ENCODE measurements around the gene ATG2A.

ATG2A gene

DNA sequence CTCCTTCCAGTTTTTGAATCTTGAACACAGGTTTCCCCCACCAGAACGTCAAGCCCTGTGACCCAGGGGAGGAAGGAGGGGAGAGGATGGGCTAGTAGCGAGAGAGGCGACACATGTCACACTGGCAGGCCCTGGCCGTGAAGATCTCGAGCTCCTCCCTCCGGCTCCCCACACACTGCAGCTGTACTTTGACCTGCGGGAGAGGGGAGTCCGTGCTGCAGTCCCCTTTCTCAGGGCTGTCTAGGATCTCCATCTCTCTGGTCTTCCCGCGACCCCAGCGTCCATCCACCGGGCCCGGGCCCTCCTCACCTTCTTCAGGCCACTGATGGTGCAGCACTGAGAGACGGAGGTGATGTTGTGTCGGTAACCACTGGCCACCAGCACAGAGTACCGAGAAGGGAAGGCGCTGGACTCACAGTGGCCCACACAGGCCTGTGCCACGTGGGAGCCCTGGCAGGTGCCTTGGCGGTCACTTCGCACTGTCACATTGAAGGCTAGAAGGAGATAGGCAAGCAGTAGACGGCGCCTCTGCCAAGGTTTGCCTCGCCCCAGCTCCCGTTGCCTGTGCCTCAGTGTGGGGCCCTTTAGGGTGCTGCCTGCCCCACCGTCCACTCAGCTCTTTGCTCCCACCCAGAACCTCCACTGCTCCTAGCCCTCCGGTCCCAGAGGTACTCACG lies 17.8 kb upstream of the ATG2A start:
- Histone ChIP-seq H3K79me2 (ENCODE audit: control insufficient read depth, insufficient read depth, low read length, unreplicated experiment) (no peaks in the 10 kb centered on the region), H2AFZ (ENCODE audit: low read length, unreplicated experiment) (no peak overlapping the region), H3K27ac (ENCODE audit: low read depth, low read length) (no peak overlapping the region), H3K36me3 (ENCODE audit: insufficient read depth, low read length) (0 out of 2 replicates have a peak, but pooled peaks cover 3% of the 10 kb centered on the region), H3K4me1 (ENCODE audit: control insufficient read depth, insufficient read depth, low read length, unreplicated experiment) (peaks cover 5% of the 10 kb centered on the region), H3K4me3 (ENCODE audit: low read depth, low read length) (no peak overlapping the region), H3K27me3 (ENCODE audit: insufficient read depth, low read length) (no peaks in the 10 kb centered on the region)

DNA sequence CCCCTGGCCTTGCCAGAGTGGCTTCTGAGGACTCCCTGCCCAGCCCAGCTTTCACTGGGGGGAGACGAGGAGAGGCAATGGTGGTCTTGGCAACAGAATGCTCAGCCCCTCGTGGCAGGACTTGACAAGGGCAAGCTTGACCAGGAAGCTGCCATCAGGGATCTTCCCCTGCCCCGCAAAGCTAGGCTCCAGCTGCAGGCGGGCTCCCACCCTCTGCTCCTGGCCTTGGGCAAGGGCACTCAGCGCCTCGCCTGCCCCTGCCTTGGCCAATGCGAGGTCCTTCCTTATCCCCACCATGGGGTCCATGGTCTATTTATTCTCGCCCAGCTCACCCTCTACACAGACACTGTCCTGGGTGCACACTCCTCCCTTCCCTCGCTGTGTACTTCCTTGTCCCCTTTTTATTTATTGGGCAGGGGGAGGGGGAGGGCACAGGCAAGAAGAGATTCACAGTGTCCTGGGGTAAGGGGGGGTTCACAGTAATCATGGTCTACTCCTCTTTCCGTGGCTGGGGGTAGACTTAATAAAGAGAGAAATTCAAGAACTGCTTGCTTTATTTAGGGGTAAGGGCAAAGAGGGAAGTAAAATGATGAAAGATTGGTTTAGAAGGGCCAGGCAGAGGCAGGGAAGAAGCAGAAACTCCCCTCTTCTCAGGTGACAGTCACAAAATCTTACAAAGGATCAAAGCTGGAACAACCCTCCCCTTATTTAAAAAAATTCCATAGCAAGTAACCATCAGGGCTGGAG lies 17.1 kb upstream of the ATG2A start:
- peaks cover 5% of the 10 kb centered on the region for H3K4me1 ChIP-seq (ENCODE audit: control insufficient read depth, insufficient read depth, low read length, unreplicated experiment)
- H3K27me3 ChIP-seq (ENCODE audit: insufficient read depth, low read length): no peaks in the 10 kb centered on the region
- no peaks in the 10 kb centered on the region for H3K79me2 ChIP-seq (ENCODE audit: control insufficient read depth, insufficient read depth, low read length, unreplicated experiment)
- 0 out of 2 replicates have a peak, but pooled peaks cover 3% of the 10 kb centered on the region for H3K36me3 ChIP-seq (ENCODE audit: insufficient read depth, low read length)
- H3K27ac ChIP-seq (ENCODE audit: low read depth, low read length): no peak overlapping the region
- H3K4me3 ChIP-seq (ENCODE audit: low read depth, low read length): no peak overlapping the region
- H2AFZ ChIP-seq (ENCODE audit: low read length, unreplicated experiment): no peak overlapping the region

DNA sequence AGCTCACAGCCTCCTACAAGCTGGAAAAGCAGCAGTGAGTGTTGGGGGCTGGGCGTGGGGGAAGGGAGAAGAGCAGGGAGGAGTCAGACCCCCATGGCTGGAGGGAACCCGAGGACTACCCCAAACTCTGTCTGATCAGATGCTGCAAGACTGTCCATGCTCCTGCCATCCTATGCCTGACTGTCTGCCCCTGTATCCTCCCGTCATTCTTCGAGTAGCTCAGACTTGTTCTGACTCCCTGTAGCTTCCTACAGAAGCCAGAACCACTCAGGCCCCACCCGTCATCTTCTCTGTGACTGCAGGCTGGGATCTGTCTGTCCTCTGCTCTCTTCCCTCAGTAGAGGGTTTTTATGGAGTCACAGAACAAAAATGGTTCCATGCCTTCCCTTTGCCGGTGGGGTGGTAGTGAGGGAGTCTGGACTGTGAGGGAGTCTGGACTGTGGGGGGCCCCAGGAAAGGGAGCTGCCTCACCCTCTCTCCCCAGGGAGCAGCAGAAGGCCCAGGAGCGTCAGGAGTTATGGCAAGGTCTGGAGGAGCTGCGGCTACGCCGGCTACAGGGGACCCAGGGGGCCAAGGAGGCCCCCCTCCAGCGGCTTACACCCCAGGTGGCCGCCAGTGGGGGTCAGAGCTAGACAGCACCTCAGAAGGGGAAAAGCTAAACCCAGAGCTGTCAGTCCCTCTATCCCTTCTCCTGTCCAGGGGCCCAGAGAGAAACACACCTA lies 16.4 kb upstream of the ATG2A start:
- H3K27me3 ChIP-seq (ENCODE audit: insufficient read depth, low read length): no peaks in the 10 kb centered on the region
- H2AFZ ChIP-seq (ENCODE audit: low read length, unreplicated experiment): no peak overlapping the region
- 0 out of 2 replicates have a peak, but pooled peaks cover 3% of the 10 kb centered on the region for H3K36me3 ChIP-seq (ENCODE audit: insufficient read depth, low read length)
- no peaks in the 10 kb centered on the region for H3K79me2 ChIP-seq (ENCODE audit: control insufficient read depth, insufficient read depth, low read length, unreplicated experiment)
- peaks cover 5% of the 10 kb centered on the region for H3K4me1 ChIP-seq (ENCODE audit: control insufficient read depth, insufficient read depth, low read length, unreplicated experiment)
- H3K4me3 ChIP-seq (ENCODE audit: low read depth, low read length): no peak overlapping the region
- no peak overlapping the region for H3K27ac ChIP-seq (ENCODE audit: low read depth, low read length)

DNA sequence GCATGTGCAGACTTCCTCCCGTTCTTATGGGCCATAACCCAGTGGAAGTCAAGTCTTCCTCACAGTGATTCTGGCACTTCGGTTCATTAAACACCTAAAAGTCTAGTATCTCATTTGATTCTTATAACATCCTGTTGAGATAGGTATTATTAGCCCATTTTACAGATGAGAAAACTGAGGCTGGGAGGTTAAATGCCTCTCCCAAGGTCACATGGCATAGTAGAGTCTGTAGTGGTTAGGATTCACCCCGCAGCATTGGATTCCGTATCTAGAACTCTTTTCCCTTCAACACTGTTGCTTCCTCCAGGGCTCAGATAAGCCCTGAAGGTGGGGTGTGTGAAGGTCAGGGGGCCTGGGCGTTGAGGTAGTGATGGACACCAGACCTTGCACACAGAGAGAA lies 15.3 kb upstream of the ATG2A start:
- H2AFZ ChIP-seq (ENCODE audit: low read length, unreplicated experiment): no peak overlapping the region
- no peaks in the 10 kb centered on the region for H3K79me2 ChIP-seq (ENCODE audit: control insufficient read depth, insufficient read depth, low read length, unreplicated experiment)
- H3K4me1 ChIP-seq (ENCODE audit: control insufficient read depth, insufficient read depth, low read length, unreplicated experiment): peaks cover 5% of the 10 kb centered on the region
- 0 out of 2 replicates have a peak, but pooled peaks cover 3% of the 10 kb centered on the region for H3K36me3 ChIP-seq (ENCODE audit: insufficient read depth, low read length)
- no peak overlapping the region for H3K4me3 ChIP-seq (ENCODE audit: low read depth, low read length)
- H3K27ac ChIP-seq (ENCODE audit: low read depth, low read length): no peak overlapping the region
- H3K27me3 ChIP-seq (ENCODE audit: insufficient read depth, low read length): no peaks in the 10 kb centered on the region

DNA sequence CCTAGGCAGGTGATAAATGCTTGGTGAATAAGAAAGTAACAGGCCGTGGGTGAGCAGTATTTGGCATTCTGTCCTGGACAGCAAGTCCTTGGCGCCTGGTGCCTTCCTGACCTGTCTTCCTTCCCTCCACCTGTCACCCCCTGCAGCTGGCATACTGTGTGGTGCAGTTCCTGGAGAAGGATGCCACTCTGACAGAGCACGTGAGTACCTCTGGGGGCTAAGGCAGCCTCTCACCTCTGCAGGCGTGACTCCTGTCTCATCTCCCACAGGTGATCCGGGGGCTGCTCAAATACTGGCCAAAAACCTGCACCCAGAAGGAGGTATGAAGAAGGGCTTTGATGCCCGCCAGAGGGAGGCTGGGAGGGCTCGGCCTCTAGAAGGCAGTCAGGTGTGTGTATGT lies 14.3 kb upstream of the ATG2A start:
- H3K4me1 ChIP-seq (ENCODE audit: control insufficient read depth, insufficient read depth, low read length, unreplicated experiment): peaks cover under 1% of the 10 kb centered on the region
- 0 out of 2 replicates have a peak, but pooled peaks cover 3% of the 10 kb centered on the region for H3K36me3 ChIP-seq (ENCODE audit: insufficient read depth, low read length)
- H3K27ac ChIP-seq (ENCODE audit: low read depth, low read length): no peak overlapping the region

DNA sequence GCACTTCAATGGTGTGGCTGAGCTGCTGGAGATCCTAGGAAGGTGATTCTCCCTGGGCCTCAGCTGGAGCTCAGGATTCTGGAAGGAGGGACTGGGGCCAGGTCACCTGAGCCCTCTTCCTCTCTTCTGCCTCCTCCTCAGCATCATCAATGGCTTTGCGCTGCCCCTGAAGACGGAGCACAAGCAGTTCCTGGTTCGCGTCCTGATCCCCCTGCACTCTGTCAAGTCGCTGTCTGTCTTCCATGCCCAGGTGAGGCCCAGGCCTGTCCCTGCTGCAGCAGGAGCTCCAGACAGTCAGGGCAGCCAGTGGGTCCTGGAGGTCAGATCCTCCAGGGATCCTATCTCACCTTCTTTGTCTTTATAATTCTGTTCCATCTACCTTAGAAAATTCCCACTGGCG lies 13.3 kb upstream of the ATG2A start:
- H3K27me3 ChIP-seq (ENCODE audit: insufficient read depth, low read length): no peaks in the 10 kb centered on the region
- H3K36me3 ChIP-seq (ENCODE audit: insufficient read depth, low read length): 0 out of 2 replicates have a peak, but pooled peaks cover 3% of the 10 kb centered on the region
- no peak overlapping the region for H2AFZ ChIP-seq (ENCODE audit: low read length, unreplicated experiment)
- no peak overlapping the region for H3K27ac ChIP-seq (ENCODE audit: low read depth, low read length)
- H3K4me1 ChIP-seq (ENCODE audit: control insufficient read depth, insufficient read depth, low read length, unreplicated experiment): no peaks in the 10 kb centered on the region
- H3K79me2 ChIP-seq (ENCODE audit: control insufficient read depth, insufficient read depth, low read length, unreplicated experiment): peaks cover under 1% of the 10 kb centered on the region
- H3K4me3 ChIP-seq (ENCODE audit: low read depth, low read length): no peak overlapping the region

More for the DNA sequence above, 14.3 kb upstream of the ATG2A start:
- Histone ChIP-seq H3K27me3 (ENCODE audit: insufficient read depth, low read length) (no peaks in the 10 kb centered on the region), H3K79me2 (ENCODE audit: control insufficient read depth, insufficient read depth, low read length, unreplicated experiment) (no peaks in the 10 kb centered on the region), H3K4me3 (ENCODE audit: low read depth, low read length) (no peak overlapping the region), H2AFZ (ENCODE audit: low read length, unreplicated experiment) (no peak overlapping the region)

DNA sequence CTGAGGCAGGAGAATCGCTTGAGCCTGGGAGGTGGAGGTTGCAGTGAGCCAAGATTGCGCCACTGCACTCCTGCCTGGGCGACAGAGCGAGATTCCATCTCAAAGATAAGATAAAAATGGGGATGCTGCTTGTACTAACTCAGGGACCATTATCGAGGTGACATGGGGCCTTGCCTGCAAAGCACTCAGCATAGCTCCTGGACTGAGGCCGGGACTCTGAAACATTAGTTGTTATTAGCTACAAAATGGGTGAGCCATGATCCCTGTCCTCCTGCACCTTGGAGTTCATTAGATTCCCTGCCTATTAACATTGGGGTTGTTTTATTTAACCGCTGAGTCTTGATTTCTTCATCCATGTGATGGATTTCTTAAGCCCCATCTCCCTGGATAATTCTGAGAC lies 12.6 kb upstream of the ATG2A start:
- no peaks in the 10 kb centered on the region for H3K27me3 ChIP-seq (ENCODE audit: insufficient read depth, low read length)
- peaks cover 5% of the 10 kb centered on the region for H3K79me2 ChIP-seq (ENCODE audit: control insufficient read depth, insufficient read depth, low read length, unreplicated experiment)
- 0 out of 2 replicates have a peak, but pooled peaks cover 3% of the 10 kb centered on the region for H3K36me3 ChIP-seq (ENCODE audit: insufficient read depth, low read length)
- no peak overlapping the region for H2AFZ ChIP-seq (ENCODE audit: low read length, unreplicated experiment)
- H3K4me3 ChIP-seq (ENCODE audit: low read depth, low read length): no peak overlapping the region
- no peak overlapping the region for H3K27ac ChIP-seq (ENCODE audit: low read depth, low read length)
- no peaks in the 10 kb centered on the region for H3K4me1 ChIP-seq (ENCODE audit: control insufficient read depth, insufficient read depth, low read length, unreplicated experiment)

DNA sequence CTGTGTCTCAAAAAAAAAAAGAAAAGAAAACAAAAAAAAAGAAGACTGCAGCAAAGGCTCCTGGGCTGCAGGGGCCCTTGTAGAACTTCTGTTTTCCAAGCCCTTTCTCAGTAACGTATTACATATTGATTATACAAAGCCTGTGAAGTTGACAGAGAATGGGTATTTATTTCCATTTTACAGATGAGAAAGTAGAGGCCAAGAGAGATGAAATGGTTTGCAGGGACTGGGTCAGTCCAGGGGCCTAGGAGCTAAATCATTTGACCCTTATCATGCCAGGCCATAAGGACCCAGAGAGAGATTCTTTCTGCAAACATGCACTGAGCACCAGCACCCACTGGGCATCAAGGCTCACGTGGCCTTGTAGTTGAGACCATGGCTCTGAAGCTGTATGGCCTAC lies 11.9 kb upstream of the ATG2A start:
- Histone ChIP-seq H2AFZ (ENCODE audit: low read length, unreplicated experiment) (no peak overlapping the region), H3K79me2 (ENCODE audit: control insufficient read depth, insufficient read depth, low read length, unreplicated experiment) (peaks cover 5% of the 10 kb centered on the region), H3K36me3 (ENCODE audit: insufficient read depth, low read length) (0 out of 2 replicates have a peak, but pooled peaks cover 3% of the 10 kb centered on the region), H3K27me3 (ENCODE audit: insufficient read depth, low read length) (no peaks in the 10 kb centered on the region), H3K4me3 (ENCODE audit: low read depth, low read length) (no peak overlapping the region), H3K4me1 (ENCODE audit: control insufficient read depth, insufficient read depth, low read length, unreplicated experiment) (no peaks in the 10 kb centered on the region), H3K27ac (ENCODE audit: low read depth, low read length) (no peak overlapping the region)

DNA sequence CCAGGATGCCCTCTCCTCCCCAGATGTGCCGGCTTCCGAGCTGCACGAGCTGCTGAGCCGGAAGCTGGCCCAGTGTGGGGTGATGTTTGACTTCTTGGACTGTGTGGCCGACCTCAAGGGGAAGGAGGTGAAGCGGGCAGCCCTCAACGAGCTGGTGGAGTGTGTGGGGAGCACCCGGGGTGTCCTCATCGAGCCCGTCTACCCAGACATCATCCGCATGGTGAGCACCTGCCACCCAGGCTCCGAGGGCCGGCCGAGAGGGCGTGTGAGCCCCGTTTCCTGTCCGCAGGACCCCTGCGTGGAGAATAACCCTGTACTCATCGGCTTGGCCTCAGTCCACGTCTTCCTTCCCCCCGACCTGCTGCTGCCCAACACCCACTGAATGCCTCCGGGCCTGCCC lies 9.7 kb upstream of the ATG2A start:
- Histone ChIP-seq H3K27ac (ENCODE audit: low read depth, low read length) (no peak overlapping the region), H2AFZ (ENCODE audit: low read length, unreplicated experiment) (no peak overlapping the region), H3K79me2 (ENCODE audit: control insufficient read depth, insufficient read depth, low read length, unreplicated experiment) (peaks cover 5% of the 10 kb centered on the region), H3K36me3 (ENCODE audit: insufficient read depth, low read length) (no peaks in the 10 kb centered on the region), H3K4me3 (ENCODE audit: low read depth, low read length) (no peak overlapping the region), H3K27me3 (ENCODE audit: insufficient read depth, low read length) (no peaks in the 10 kb centered on the region), H3K4me1 (ENCODE audit: control insufficient read depth, insufficient read depth, low read length, unreplicated experiment) (no peaks in the 10 kb centered on the region)

DNA sequence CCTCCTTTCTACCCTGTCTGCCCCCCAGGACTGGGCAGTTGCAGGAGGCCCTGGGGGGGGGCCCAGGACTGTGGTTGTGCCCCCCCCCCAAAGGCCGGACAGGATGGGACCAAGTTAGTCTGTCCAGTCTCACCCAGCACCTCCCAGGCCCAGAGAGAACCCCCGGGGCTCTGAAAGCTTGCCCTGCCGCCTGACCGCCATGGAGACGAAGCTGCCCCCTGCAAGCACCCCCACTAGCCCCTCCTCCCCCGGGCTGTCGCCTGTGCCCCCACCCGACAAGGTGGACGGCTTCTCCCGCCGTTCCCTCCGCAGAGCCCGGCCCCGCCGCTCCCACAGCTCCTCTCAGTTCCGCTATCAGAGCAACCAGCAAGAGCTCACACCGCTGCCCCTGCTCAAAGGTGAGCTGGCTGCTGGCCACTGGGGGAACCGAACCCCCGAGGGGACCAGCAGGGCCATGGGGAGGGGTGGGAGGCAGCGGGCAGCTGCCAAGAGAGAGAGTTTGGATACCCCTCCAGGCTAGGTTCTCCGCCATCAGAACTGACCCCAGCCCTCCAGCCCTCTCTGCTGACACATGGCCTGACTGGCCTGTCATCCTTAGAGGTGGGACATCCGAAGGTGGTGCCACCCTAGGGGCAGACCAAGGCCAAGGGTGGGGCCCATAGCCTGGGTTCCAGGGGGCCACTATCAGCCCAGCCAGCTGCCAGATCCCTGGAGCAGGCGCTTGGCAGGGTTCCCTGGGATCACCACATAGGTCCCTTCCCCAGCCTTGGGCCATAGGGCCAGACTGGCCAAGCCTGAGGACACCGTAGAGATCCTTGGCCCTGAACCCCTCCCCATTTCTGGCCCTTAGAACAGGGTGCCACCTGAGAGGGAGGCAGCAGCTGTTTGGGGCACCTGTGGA lies 8.8 kb upstream of the ATG2A start:
- H2AFZ ChIP-seq (ENCODE audit: low read length, unreplicated experiment): no peak overlapping the region
- no peak overlapping the region for H3K27ac ChIP-seq (ENCODE audit: low read depth, low read length)
- H3K4me3 ChIP-seq (ENCODE audit: low read depth, low read length): peak overlapping the region; percentile 82
- H3K27me3 ChIP-seq (ENCODE audit: insufficient read depth, low read length): no peaks in the 10 kb centered on the region
- no peaks in the 10 kb centered on the region for H3K4me1 ChIP-seq (ENCODE audit: control insufficient read depth, insufficient read depth, low read length, unreplicated experiment)
- H3K36me3 ChIP-seq (ENCODE audit: insufficient read depth, low read length): no peaks in the 10 kb centered on the region
- peaks cover 5% of the 10 kb centered on the region for H3K79me2 ChIP-seq (ENCODE audit: control insufficient read depth, insufficient read depth, low read length, unreplicated experiment)

Data from ACC112 (cell line).